ENCODE measurements around the gene LRRFIP1. TPM values are rescaled to one million over a fixed set of nuclear protein-coding genes. Genes with fewer than 3 reads are reported as not detected.

Gene LRRFIP1
- total and polyA plus RNA-seq, 2 of the 13 experiments (the other 11 are each of a cell fraction or from before 2014, with no cell fraction given) = 15.9 to 40.5 TPM

DNA sequence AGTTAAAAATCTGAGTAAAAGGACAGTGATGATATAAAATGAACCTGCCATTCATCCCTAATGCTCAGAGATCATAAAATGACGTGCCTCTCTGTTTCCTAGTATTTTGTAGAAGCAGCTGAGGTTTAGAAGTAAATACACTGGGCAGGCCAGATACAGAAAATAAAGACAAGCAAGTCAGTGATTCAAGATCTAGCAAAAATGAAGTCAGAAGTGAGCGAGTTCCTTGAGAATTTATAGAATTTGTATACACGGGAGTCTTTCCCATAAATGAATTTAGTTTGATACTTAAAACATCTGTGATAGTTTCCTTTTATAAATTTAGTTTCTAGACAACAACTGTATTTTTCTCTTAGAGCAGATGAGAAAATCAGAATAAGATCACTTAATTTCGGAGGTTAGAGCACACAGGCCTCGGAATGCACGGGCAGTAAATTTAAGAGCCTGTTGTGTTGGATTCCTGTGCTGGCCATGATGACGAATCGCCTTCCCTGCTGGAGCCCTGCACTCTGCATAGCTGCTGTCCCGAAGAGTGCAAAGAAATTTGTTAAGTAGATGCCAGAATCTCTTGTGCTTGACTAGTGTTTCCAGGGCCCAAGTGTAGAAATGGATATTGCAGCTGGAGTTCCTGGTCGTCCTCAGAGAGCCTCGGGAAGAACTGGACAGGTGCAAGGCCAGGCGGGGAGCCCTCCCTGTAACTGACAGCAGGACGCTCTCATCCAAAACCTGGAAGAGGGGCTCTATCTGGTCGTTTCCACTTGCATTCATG is 87.5 kb downstream of the LRRFIP1 start (continued):
- TF ChIP-seq, protein P1, sequence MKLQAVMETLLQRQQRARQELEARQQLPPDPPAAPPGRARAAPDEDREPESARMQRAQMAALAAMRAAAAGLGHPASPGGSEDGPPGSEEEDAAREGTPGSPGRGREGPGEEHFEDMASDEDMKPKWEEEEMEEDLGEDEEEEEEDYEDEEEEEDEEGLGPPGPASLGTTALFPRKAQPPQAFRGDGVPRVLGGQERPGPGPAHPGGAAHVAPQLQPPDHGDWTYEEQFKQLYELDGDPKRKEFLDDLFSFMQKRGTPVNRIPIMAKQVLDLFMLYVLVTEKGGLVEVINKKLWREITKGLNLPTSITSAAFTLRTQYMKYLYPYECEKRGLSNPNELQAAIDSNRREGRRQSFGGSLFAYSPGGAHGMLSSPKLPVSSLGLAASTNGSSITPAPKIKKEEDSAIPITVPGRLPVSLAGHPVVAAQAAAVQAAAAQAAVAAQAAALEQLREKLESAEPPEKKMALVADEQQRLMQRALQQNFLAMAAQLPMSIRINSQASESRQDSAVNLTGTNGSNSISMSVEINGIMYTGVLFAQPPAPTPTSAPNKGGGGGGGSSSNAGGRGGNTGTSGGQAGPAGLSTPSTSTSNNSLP (IDR thresholded peaks at IDR 0.05; ENCODE audit: low read depth, low read length) = no peak
- TF ChIP-seq NFATC3 (CRISPR knock-in tag; IDR thresholded peaks at IDR 0.05) (no peak), ZNF781 (CRISPR knock-in tag; IDR thresholded peaks at IDR 0.05; ENCODE audit: borderline replicate concordance, not compliant biosample characterization) (no peak), PAWR (CRISPR knock-in tag; IDR thresholded peaks at IDR 0.05; ENCODE audit: borderline replicate concordance) (no peak), ZC3H4 (CRISPR knock-in tag; IDR thresholded peaks at IDR 0.05; ENCODE audit: borderline replicate concordance) (no peak), DPF2 (CRISPR knock-in tag; IDR thresholded peaks at IDR 0.05; ENCODE audit: borderline replicate concordance, low read depth) (no peak), ATF7 (IDR thresholded peaks at IDR 0.05) (no peak), ATF7 (CRISPR knock-in tag; IDR thresholded peaks at IDR 0.05) (no peak), CBX1 (IDR thresholded peaks at IDR 0.05; ENCODE audit: low read depth) (no peak), ZIK1 (CRISPR knock-in tag; IDR thresholded peaks at IDR 0.05; ENCODE audit: borderline replicate concordance, low read depth) (no peak)
- TF ChIP-seq, protein P2, sequence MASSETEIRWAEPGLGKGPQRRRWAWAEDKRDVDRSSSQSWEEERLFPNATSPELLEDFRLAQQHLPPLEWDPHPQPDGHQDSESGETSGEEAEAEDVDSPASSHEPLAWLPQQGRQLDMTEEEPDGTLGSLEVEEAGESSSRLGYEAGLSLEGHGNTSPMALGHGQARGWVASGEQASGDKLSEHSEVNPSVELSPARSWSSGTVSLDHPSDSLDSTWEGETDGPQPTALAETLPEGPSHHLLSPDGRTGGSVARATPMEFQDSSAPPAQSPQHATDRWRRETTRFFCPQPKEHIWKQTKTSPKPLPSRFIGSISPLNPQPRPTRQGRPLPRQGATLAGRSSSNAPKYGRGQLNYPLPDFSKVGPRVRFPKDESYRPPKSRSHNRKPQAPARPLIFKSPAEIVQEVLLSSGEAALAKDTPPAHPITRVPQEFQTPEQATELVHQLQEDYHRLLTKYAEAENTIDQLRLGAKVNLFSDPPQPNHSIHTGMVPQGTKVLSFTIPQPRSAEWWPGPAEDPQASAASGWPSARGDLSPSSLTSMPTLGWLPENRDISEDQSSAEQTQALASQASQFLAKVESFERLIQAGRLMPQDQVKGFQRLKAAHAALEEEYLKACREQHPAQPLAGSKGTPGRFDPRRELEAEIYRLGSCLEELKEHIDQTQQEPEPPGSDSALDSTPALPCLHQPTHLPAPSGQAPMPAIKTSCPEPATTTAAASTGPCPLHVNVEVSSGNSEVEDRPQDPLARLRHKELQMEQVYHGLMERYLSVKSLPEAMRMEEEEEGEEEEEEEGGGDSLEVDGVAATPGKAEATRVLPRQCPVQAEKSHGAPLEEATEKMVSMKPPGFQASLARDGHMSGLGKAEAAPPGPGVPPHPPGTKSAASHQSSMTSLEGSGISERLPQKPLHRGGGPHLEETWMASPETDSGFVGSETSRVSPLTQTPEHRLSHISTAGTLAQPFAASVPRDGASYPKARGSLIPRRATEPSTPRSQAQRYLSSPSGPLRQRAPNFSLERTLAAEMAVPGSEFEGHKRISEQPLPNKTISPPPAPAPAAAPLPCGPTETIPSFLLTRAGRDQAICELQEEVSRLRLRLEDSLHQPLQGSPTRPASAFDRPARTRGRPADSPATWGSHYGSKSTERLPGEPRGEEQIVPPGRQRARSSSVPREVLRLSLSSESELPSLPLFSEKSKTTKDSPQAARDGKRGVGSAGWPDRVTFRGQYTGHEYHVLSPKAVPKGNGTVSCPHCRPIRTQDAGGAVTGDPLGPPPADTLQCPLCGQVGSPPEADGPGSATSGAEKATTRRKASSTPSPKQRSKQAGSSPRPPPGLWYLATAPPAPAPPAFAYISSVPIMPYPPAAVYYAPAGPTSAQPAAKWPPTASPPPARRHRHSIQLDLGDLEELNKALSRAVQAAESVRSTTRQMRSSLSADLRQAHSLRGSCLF (CRISPR knock-in tag; IDR thresholded peaks at IDR 0.05; ENCODE audit: borderline replicate concordance) = no peak
- TF ChIP-seq, protein P3, sequence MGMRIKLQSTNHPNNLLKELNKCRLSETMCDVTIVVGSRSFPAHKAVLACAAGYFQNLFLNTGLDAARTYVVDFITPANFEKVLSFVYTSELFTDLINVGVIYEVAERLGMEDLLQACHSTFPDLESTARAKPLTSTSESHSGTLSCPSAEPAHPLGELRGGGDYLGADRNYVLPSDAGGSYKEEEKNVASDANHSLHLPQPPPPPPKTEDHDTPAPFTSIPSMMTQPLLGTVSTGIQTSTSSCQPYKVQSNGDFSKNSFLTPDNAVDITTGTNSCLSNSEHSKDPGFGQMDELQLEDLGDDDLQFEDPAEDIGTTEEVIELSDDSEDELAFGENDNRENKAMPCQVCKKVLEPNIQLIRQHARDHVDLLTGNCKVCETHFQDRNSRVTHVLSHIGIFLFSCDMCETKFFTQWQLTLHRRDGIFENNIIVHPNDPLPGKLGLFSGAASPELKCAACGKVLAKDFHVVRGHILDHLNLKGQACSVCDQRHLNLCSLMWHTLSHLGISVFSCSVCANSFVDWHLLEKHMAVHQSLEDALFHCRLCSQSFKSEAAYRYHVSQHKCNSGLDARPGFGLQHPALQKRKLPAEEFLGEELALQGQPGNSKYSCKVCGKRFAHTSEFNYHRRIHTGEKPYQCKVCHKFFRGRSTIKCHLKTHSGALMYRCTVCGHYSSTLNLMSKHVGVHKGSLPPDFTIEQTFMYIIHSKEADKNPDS (CRISPR knock-in tag; IDR thresholded peaks at IDR 0.05) = no peak
- TF ChIP-seq, protein P4, sequence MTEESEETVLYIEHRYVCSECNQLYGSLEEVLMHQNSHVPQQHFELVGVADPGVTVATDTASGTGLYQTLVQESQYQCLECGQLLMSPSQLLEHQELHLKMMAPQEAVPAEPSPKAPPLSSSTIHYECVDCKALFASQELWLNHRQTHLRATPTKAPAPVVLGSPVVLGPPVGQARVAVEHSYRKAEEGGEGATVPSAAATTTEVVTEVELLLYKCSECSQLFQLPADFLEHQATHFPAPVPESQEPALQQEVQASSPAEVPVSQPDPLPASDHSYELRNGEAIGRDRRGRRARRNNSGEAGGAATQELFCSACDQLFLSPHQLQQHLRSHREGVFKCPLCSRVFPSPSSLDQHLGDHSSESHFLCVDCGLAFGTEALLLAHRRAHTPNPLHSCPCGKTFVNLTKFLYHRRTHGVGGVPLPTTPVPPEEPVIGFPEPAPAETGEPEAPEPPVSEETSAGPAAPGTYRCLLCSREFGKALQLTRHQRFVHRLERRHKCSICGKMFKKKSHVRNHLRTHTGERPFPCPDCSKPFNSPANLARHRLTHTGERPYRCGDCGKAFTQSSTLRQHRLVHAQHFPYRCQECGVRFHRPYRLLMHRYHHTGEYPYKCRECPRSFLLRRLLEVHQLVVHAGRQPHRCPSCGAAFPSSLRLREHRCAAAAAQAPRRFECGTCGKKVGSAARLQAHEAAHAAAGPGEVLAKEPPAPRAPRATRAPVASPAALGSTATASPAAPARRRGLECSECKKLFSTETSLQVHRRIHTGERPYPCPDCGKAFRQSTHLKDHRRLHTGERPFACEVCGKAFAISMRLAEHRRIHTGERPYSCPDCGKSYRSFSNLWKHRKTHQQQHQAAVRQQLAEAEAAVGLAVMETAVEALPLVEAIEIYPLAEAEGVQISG (CRISPR knock-in tag; IDR thresholded peaks at IDR 0.05) = no peak; the same call in 1 of the 2 replicates
- TF ChIP-seq, protein P5, sequence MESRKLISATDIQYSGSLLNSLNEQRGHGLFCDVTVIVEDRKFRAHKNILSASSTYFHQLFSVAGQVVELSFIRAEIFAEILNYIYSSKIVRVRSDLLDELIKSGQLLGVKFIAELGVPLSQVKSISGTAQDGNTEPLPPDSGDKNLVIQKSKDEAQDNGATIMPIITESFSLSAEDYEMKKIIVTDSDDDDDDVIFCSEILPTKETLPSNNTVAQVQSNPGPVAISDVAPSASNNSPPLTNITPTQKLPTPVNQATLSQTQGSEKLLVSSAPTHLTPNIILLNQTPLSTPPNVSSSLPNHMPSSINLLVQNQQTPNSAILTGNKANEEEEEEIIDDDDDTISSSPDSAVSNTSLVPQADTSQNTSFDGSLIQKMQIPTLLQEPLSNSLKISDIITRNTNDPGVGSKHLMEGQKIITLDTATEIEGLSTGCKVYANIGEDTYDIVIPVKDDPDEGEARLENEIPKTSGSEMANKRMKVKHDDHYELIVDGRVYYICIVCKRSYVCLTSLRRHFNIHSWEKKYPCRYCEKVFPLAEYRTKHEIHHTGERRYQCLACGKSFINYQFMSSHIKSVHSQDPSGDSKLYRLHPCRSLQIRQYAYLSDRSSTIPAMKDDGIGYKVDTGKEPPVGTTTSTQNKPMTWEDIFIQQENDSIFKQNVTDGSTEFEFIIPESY (CRISPR knock-in tag; IDR thresholded peaks at IDR 0.05) = no peak

Measured in HepG2 (cell line).